ENCODE data around the gene GTF2F1. TPM values are rescaled to one million over a fixed set of nuclear protein-coding genes. Genes with fewer than 3 reads are reported as not detected.

Gene GTF2F1
- total RNA-seq, 1 experiment from 2014 or later: 67.2 TPM

- Histone ChIP-seq H3K9ac (ENCODE audit: extremely low read depth, insufficient read length, low read length) (no peak overlapping the region), H3K23ac (ENCODE audit: insufficient read length, low read depth, low read length) (no peak overlapping the region), H3K23me2 (ENCODE audit: insufficient read length, low read depth, low read length, poor library complexity, severe bottlenecking) (peaks cover under 1% of the 10 kb centered on the region), H4K8ac (replicated peaks; ENCODE audit: insufficient read length, low read depth, low read length) (no peak overlapping the region), H3K4ac (ENCODE audit: low read depth, low read length) (no peak overlapping the region), H2BK12ac (ENCODE audit: insufficient read length, low read depth, low read length) (no peak overlapping the region), H4K5ac (ENCODE audit: insufficient read length, low read depth, low read length) (no peak overlapping the region), H3K4me2 (ENCODE audit: insufficient read depth, insufficient read length, low read length) (no peak overlapping the region), H3K4me1 (ENCODE audit: insufficient read depth, low read length) (no peaks in the 10 kb centered on the region), H4K91ac (ENCODE audit: insufficient read length, low read depth, low read length) (no peak overlapping the region), H2BK5ac (ENCODE audit: insufficient read length, low read length) (no peak overlapping the region), H2AFZ (ENCODE audit: low read length) (no peak overlapping the region), H3K27me3 (ENCODE audit: insufficient read depth, low read length) (no peaks in the 10 kb centered on the region), H4K20me1 (ENCODE audit: control insufficient read depth, insufficient read depth, insufficient read length) (no peaks in the 10 kb centered on the region), H3K79me2 (ENCODE audit: insufficient read depth, low read length) (peaks cover 38% of the 10 kb centered on the region), H2BK20ac (ENCODE audit: low read depth, low read length, poor library complexity, severe bottlenecking) (no peak overlapping the region), H2BK15ac (ENCODE audit: low read depth, low read length) (no peak overlapping the region), H3K56ac (ENCODE audit: insufficient read length, low read depth, low read length) (no peak overlapping the region), H3K14ac (ENCODE audit: insufficient read depth, low read length) (no peak overlapping the region), H3K18ac (ENCODE audit: insufficient read length, low read depth, low read length) (no peak overlapping the region), H3K9me3 (ENCODE audit: control insufficient read depth, low read depth, low read length) (no peaks in the 10 kb centered on the region), H3T11ph (ENCODE audit: low read length) (no peak overlapping the region), H3K79me1 (ENCODE audit: insufficient read depth, low read depth, low read length, poor library complexity, severe bottlenecking) (peaks cover 7% of the 10 kb centered on the region), H2BK120ac (ENCODE audit: low read depth, low read length, poor library complexity, severe bottlenecking) (no peak overlapping the region), H3K27ac (ENCODE audit: insufficient read length, low read depth, low read length) (no peak overlapping the region), H2AK5ac (ENCODE audit: insufficient read length, low read length) (no peak overlapping the region)
- Mint-ChIP-seq H3K4me3 (no peak overlapping the region), H3K27ac (no peak overlapping the region; a peak in 1 of 7 replicates), H3K27me3 (ENCODE audit: low read depth) (no peaks in the 10 kb centered on the region), H3K36me3 (ENCODE audit: insufficient read depth in 1 of 3, low read depth in 3 of 3) (peaks cover 53 to 97% (median 94%) of the 10 kb centered on the region in 3 experiments), H3K9me3 (no peaks in the 10 kb centered on the region; a peak in 2 of 5 replicates), H3K4me1 (peaks cover 10 to 26% of the 10 kb centered on the region in 2 experiments)
- no CpG with 5 or more reads among the region's 19 CpGs for WGBS (ENCODE audit: extremely low coverage, insufficient read length, low lambda C conversion rate)
- DNase-seq: no peak
- no peak for TF ChIP-seq CTCF (conservative IDR thresholded peaks at IDR 0.05)
Observed at GRCh38 chr19:6418562-6418932, 25.6 kb upstream of the GTF2F1 start.
